Ishikawa (cell line): ENCODE data around the gene RABGAP1L.

Experiments used
- MAX ChIP-seq: IDR thresholded peaks from 2 replicates; pipeline ENCODE4 v1.6.1; 2012
- RAD21 ChIP-seq: IDR thresholded peaks from 2 replicates; pipeline ENCODE4 v1.6.1; 2012; ENCODE audit warnings: low read depth
- REST ChIP-seq: IDR thresholded peaks from 2 replicates; pipeline ENCODE4 v1.6.1; 2012; ENCODE audit warnings: low read depth, mild to moderate bottlenecking
- TAF1 ChIP-seq: IDR thresholded peaks from 2 replicates; pipeline ENCODE4 v1.6.1; 2012; ENCODE audit warnings: low read depth, mild to moderate bottlenecking
- TEAD4 ChIP-seq: IDR thresholded peaks from 2 replicates; pipeline ENCODE4 v1.6.1; 2012

GRCh38 chr1:174301295-174302077 is 142.2 kb downstream of the RABGAP1L start:
- no peak for TF ChIP-seq MAX
- no peak for TF ChIP-seq TEAD4
- TF ChIP-seq RAD21 = no peak
- no peak for TF ChIP-seq REST
- no peak for TF ChIP-seq TAF1
